Endothelial cell of umbilical vein (primary cell): ENCODE data around the gene MTX1. TPM values are rescaled to one million over a fixed set of nuclear protein-coding genes. Genes with fewer than 3 reads are reported as not detected.

Source experiments
- BruUV-seq: library from RNA; stranded (reverse); fragments of 400-500 nt; replicated peaks from 2 replicates; lab custom pipeline; 2021; lab: Mats Ljungman, UMichigan
- CTCF ChIA-PET: fragments of 300-600, 350-600 bp; sonication (Branson Sonifier 250); formaldehyde crosslinking; loops from one replicate; lab custom pipeline; 2021; ENCODE audit warnings: antibody characterized with exemption, inconsistent platforms; lab: Charles Lee
- POLR2A ChIA-PET: fragments of 300-600, 350-600 bp; sonication (Branson Sonifier 250); formaldehyde crosslinking; loops from one replicate; lab custom pipeline; 2021; ENCODE audit warnings: antibody characterized with exemption, inconsistent platforms; lab: Charles Lee
- DNase-seq: peaks from one replicate; pipeline ENCODE4 v3.0.0-alpha.2; 2011; ENCODE audit warnings: low read depth, low spot score
- FAIRE-seq: peaks from 2 replicates; lab custom pipeline; 2011; peaks lifted over from hg19 to GRCh38; lab: Jason Lieb, UNC
- H2AFZ ChIP-seq: 2 replicates; pipeline ENCODE4 v1.6.0; 2012; ENCODE audit warnings: low read depth, low read length, control low read depth, inconsistent platforms
- H3K27ac ChIP-seq: 2 replicates; pipeline ENCODE4 v1.5.1; 2011; ENCODE audit warnings: low read depth, mild to moderate bottlenecking, control low read depth, low read length, moderate library complexity; ENCODE audit not compliant: insufficient read depth
- H3K27me3 ChIP-seq, 2 experiments: 2 replicates each; pipeline versions ENCODE4 v1.6.0 to v1.6.1; 2011; ENCODE audit warnings: low read length in 2 of 2, mixed read lengths in 1 of 2; ENCODE audit not compliant: control insufficient read depth in 2 of 2, insufficient read depth in 2 of 2
- H3K36me3 ChIP-seq, 2 experiments: 2 replicates in 1 of 2; 3 replicates in 1 of 2; pipeline ENCODE4 v1.5.1; 2011; ENCODE audit warnings: low read length in 2 of 2, mild to moderate bottlenecking in 1 of 2, moderate library complexity in 1 of 2; ENCODE audit not compliant: control insufficient read depth in 2 of 2, insufficient read depth in 2 of 2; ENCODE audit errors: extremely low read depth in 1 of 2
- H3K4me1 ChIP-seq: 3 replicates; pipeline ENCODE4 v1.5.1; 2011; ENCODE audit warnings: mild to moderate bottlenecking, low read length; ENCODE audit not compliant: control insufficient read depth, insufficient read depth; ENCODE audit errors: extremely low read depth
- H3K4me2 ChIP-seq: 2 replicates; pipeline ENCODE4 v1.6.1; 2011; ENCODE audit warnings: low read length, control low read depth, mixed read lengths; ENCODE audit not compliant: insufficient read depth
- H3K4me3 ChIP-seq, 3 experiments: fragments of 200-600 bp in 1 of 3; sonication (generic), shearing (Covaris generic) in 1 of 3; replicated peaks in 1 of 3; 2 replicates each; pipeline ENCODE4 v1.5.1; 2011 to 2016; ENCODE audit warnings: control low read depth in 3 of 3, low read length in 3 of 3, mild to moderate bottlenecking in 2 of 3, inconsistent platforms in 1 of 3, low read depth in 1 of 3, moderate library complexity in 1 of 3; ENCODE audit not compliant: insufficient read depth in 1 of 3
- H3K79me2 ChIP-seq: 2 replicates; pipeline ENCODE4 v1.6.0; 2012; ENCODE audit warnings: low read length, inconsistent platforms; ENCODE audit not compliant: control insufficient read depth, insufficient read depth
- H3K9ac ChIP-seq: replicated peaks from 2 replicates; pipeline ENCODE3; 2011; ENCODE audit warnings: low read length, control low read depth; ENCODE audit not compliant: insufficient read depth; ENCODE audit errors: extremely low read depth
- H3K9me1 ChIP-seq: replicated peaks from 3 replicates; pipeline ENCODE4 v1.6.0; 2011; ENCODE audit warnings: mild to moderate bottlenecking, low read length; ENCODE audit not compliant: control insufficient read depth, insufficient read depth; ENCODE audit errors: extremely low read depth
- H3K9me3 ChIP-seq: replicated peaks from 2 replicates; pipeline ENCODE4 v1.5.1; 2012; ENCODE audit warnings: low read length, inconsistent platforms; ENCODE audit not compliant: control insufficient read depth, insufficient read depth
- H4K20me1 ChIP-seq: replicated peaks from 2 replicates; pipeline ENCODE3; 2011; ENCODE audit warnings: mild to moderate bottlenecking, low read length; ENCODE audit not compliant: control insufficient read depth, insufficient read depth; ENCODE audit errors: extremely low read depth
- EZH2 ChIP-seq: IDR thresholded peaks from 2 replicates; pipeline ENCODE4 v1.6.1; 2012; ENCODE audit warnings: borderline replicate concordance, low read depth, mild to moderate bottlenecking, moderate library complexity, low read length, inconsistent platforms; ENCODE audit not compliant: severe bottlenecking
- GATA2 ChIP-seq: IDR thresholded peaks from 2 replicates; pipeline ENCODE4 v1.7.0; 2011; ENCODE audit warnings: low read depth, mild to moderate bottlenecking, moderate library complexity, mixed read lengths, low read length; ENCODE audit not compliant: insufficient read length, insufficient read depth
- JUN ChIP-seq: IDR thresholded peaks from 2 replicates; pipeline ENCODE4 v1.6.1; 2011; ENCODE audit warnings: borderline replicate concordance, low read depth; ENCODE audit not compliant: insufficient read length, insufficient read depth
- MAX ChIP-seq: IDR thresholded peaks from 2 replicates; pipeline ENCODE4 v1.6.1; 2011; ENCODE audit not compliant: insufficient read depth, insufficient read length
- MYC ChIP-seq: IDR thresholded peaks from one replicate; pipeline ENCODE4 v1.6.1; 2011; ENCODE audit warnings: mild to moderate bottlenecking, low read depth, low read length
- POLR2A ChIP-seq: IDR thresholded peaks from 2 replicates; pipeline ENCODE4 v1.6.1; 2012; ENCODE audit warnings: low read depth, mild to moderate bottlenecking, control low read depth, low read length
- POLR2AphosphoS5 ChIP-seq: IDR thresholded peaks from 2 replicates; pipeline ENCODE4 v1.6.1; 2012; ENCODE audit warnings: low read depth, mild to moderate bottlenecking, control low read depth, low read length, moderate library complexity; ENCODE audit not compliant: insufficient read depth
- dilution Hi-C: fragments of 300-500 bp; cut with MboI; formaldehyde crosslinking; loops from one replicate; pipeline ENCODE4 v1.15.0; 2019; ENCODE audit warnings: low sequenced_read_pairs; ENCODE audit not compliant: extremely low pct_ligation_motif_present
- intact Hi-C: fragments of 100-400 bp; cut with micrococcal nuclease; formaldehyde crosslinking; loops from one replicate; pipeline ENCODE4 v1.10.0; 2022
- polyA plus RNA-seq, 4 experiments: library from polyadenylated mRNA; depleted of rRNA in 3 of 4; stranded (reverse) in 3 of 4; unstranded in 1 of 4; fragments of >200 nt; gene quantifications; 2 replicates each; pipeline versions ENCODE4 v1.2.1 to v1.2.3, GENCODE V29; 2011 to 2012; ENCODE audit warnings: missing spikeins in 1 of 4
- total RNA-seq: library from RNA; stranded (reverse); gene quantifications from 2 replicates; pipeline ENCODE4 v1.2.3, GENCODE V29; 2021
- TF ChIP-seq, protein P1 (sequence below), 2 donors: IDR thresholded peaks; 1 replicate in 1 of 2; 2 replicates in 1 of 2; pipeline ENCODE4 v1.5.1; 2011; ENCODE audit warnings: low read length in 2 of 2, mild to moderate bottlenecking in 2 of 2, moderate library complexity in 2 of 2, control low read depth in 1 of 2, inconsistent platforms in 1 of 2, low read depth in 1 of 2; ENCODE audit not compliant: insufficient read depth in 1 of 2; ENCODE audit errors: extremely low read depth in 1 of 2

Gene MTX1
- total and polyA plus RNA-seq, 2 donors (not counting 3 experiments of a cell fraction or from before 2014, with no cell fraction given), result 53.0 to 109 TPM

DNA sequence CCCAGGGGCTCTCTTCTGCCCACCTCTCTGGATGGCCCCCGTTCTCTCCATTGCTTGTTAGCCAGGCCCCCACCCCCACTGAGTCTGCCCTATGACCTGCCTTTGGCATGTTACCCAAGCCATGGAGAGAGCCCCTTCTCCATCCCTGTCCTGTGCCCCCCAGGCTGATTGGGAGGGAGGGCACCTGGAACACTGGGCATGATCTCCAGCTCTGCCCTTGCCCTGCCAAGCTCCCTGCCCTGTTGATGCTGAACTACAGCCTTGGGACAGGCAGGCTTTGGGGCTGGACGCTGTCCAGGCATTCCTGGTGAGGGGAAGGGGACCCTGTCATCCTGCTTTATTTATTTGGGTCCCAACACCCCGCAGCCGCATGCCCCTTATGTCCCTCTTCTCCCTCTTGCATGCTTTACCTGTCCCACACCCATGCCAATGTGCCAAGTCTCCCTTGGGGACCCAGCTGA lies 24.1 kb upstream of the MTX1 start:
- H2AFZ ChIP-seq, result no peak overlapping the region
- no peak overlapping the region for H3K27ac ChIP-seq
- POLR2A ChIA-PET, result no interaction called here
- DNase-seq, result no peak
- no peaks in the 10 kb centered on the region for H4K20me1 ChIP-seq
- no peak overlapping the region for H3K4me3 ChIP-seq
- TF ChIP-seq GATA2 (no peak), POLR2A (no peak)
- no peaks in the 10 kb centered on the region for H3K9me3 ChIP-seq
- H3K27me3 ChIP-seq, result no peaks in the 10 kb centered on the region
- no peaks in the 10 kb centered on the region for H3K9me1 ChIP-seq
- H3K9ac ChIP-seq, result no peak overlapping the region
- no peaks in the 10 kb centered on the region for H3K79me2 ChIP-seq
- peaks cover 0 to 8% of the 10 kb centered on the region in 2 experiments for H3K36me3 ChIP-seq
- CTCF ChIA-PET, result interaction anchor here (0.8 to 3.3 kb wide), 3 partner anchors 9 to 11 kb away, joined by 3 to 35 read pairs (median 5); partner anchors contain the start of gene KRTCAP2
- intact Hi-C loops (no loop called here), dilution Hi-C loops (no loop called here)
- BruUV-seq, result no TSS peak
- H3K4me1 ChIP-seq, result no peaks in the 10 kb centered on the region
- no peak for FAIRE-seq
- H3K4me2 ChIP-seq, result no peak overlapping the region

GRCh38 chr1:155184835-155185782 lies 23.4 kb upstream of the MTX1 start:
- no peak overlapping the region for H2AFZ ChIP-seq
- POLR2A ChIA-PET, result no interaction called here
- H3K9me1 ChIP-seq, result no peaks in the 10 kb centered on the region
- H3K79me2 ChIP-seq, result no peaks in the 10 kb centered on the region
- H3K4me3 ChIP-seq, result no peak overlapping the region
- no peak overlapping the region for H3K4me2 ChIP-seq
- FAIRE-seq, result no peak
- DNase-seq, result no peak
- H3K9ac ChIP-seq, result no peak overlapping the region
- no peak overlapping the region for H3K27ac ChIP-seq
- no peaks in the 10 kb centered on the region for H3K27me3 ChIP-seq
- intact Hi-C loops, result no loop called here
- no peaks in the 10 kb centered on the region for H3K9me3 ChIP-seq
- peaks cover 0 to 3% of the 10 kb centered on the region in 2 experiments for H3K36me3 ChIP-seq
- CTCF ChIA-PET, result interaction anchor here (0.8 to 3.3 kb wide), 4 partner anchors 9 to 12 kb away, joined by 3 to 35 read pairs (median 6); partner anchors contain the start of gene KRTCAP2
- H4K20me1 ChIP-seq, result no peaks in the 10 kb centered on the region
- dilution Hi-C loops, result no loop called here
- no TSS peak for BruUV-seq
- H3K4me1 ChIP-seq, result no peaks in the 10 kb centered on the region
- TF ChIP-seq JUN (no peak), MYC (no peak), POLR2A (no peak), EZH2 (no peak), GATA2 (no peak), MAX (no peak), POLR2AphosphoS5 (no peak)
- TF ChIP-seq, protein P1, sequence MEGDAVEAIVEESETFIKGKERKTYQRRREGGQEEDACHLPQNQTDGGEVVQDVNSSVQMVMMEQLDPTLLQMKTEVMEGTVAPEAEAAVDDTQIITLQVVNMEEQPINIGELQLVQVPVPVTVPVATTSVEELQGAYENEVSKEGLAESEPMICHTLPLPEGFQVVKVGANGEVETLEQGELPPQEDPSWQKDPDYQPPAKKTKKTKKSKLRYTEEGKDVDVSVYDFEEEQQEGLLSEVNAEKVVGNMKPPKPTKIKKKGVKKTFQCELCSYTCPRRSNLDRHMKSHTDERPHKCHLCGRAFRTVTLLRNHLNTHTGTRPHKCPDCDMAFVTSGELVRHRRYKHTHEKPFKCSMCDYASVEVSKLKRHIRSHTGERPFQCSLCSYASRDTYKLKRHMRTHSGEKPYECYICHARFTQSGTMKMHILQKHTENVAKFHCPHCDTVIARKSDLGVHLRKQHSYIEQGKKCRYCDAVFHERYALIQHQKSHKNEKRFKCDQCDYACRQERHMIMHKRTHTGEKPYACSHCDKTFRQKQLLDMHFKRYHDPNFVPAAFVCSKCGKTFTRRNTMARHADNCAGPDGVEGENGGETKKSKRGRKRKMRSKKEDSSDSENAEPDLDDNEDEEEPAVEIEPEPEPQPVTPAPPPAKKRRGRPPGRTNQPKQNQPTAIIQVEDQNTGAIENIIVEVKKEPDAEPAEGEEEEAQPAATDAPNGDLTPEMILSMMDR (IDR thresholded peaks at IDR 0.05; ENCODE audit: extremely low read depth in 1 of 2, insufficient read depth in 1 of 2, low read depth in 1 of 2, low read length in 2 of 2), result no peak
